ENCODE data around the gene FNDC3B. TPM values are rescaled to one million over a fixed set of nuclear protein-coding genes. Genes with fewer than 3 reads are reported as not detected.

Gene FNDC3B
- total and polyA plus RNA-seq, 10 donors = 3.1 to 149 (median 103) TPM

DNA sequence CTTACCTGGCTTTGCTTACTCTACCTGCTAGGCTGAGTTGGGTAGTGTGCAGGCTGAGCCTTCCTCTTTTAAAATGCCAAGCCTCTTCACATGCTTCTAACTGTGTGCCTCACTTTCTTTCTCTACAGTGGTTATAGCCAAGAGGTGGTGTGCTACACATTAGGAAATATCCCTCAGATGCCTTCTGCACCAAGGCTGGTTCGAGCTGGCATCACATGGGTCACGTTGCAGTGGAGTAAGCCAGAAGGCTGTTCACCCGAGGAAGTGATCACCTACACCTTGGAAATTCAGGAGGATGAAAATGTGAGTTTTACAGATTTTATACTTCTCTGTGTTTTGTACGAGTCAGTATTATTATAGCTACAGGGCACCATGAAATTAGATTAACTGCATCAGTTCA, 291.0 kb downstream of the FNDC3B start:
- Histone ChIP-seq H3K27me3 (replicated peaks in 1 of 7) (no peaks in the 10 kb centered on the region), H3K4me1 (peaks cover 0 to 8% (median 4%) of the 10 kb centered on the region in 6 donors), H3K9me3 (no peaks in the 10 kb centered on the region), H3K4me3 (no peak overlapping the region), H3K27ac (no peak overlapping the region), H3K36me3 (peaks cover 0 to 98% (median 25%) of the 10 kb centered on the region in 6 donors)
- intact Hi-C loops (cut with DNase I; ENCODE audit: low total_unique reads) = loop anchor here (5.0 kb wide), 1 partner anchor 337 kb away; no protein-coding TSS in a partner anchor
- 86 to 94% (median 91%) methylated on average over 4 of the region's 4 CpGs for WGBS, 5 donors
- DNase-seq = no peak
- no peak for TF ChIP-seq POLR2A (IDR thresholded peaks at IDR 0.05)
- no peak for TF ChIP-seq POLR2AphosphoS5 (IDR thresholded peaks at IDR 0.05)
- TF ChIP-seq, protein P1, sequence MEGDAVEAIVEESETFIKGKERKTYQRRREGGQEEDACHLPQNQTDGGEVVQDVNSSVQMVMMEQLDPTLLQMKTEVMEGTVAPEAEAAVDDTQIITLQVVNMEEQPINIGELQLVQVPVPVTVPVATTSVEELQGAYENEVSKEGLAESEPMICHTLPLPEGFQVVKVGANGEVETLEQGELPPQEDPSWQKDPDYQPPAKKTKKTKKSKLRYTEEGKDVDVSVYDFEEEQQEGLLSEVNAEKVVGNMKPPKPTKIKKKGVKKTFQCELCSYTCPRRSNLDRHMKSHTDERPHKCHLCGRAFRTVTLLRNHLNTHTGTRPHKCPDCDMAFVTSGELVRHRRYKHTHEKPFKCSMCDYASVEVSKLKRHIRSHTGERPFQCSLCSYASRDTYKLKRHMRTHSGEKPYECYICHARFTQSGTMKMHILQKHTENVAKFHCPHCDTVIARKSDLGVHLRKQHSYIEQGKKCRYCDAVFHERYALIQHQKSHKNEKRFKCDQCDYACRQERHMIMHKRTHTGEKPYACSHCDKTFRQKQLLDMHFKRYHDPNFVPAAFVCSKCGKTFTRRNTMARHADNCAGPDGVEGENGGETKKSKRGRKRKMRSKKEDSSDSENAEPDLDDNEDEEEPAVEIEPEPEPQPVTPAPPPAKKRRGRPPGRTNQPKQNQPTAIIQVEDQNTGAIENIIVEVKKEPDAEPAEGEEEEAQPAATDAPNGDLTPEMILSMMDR (IDR thresholded peaks at IDR 0.05 in 8 of 11, conservative IDR thresholded peaks at IDR 0.05 in 3 of 11) = no peak

DNA sequence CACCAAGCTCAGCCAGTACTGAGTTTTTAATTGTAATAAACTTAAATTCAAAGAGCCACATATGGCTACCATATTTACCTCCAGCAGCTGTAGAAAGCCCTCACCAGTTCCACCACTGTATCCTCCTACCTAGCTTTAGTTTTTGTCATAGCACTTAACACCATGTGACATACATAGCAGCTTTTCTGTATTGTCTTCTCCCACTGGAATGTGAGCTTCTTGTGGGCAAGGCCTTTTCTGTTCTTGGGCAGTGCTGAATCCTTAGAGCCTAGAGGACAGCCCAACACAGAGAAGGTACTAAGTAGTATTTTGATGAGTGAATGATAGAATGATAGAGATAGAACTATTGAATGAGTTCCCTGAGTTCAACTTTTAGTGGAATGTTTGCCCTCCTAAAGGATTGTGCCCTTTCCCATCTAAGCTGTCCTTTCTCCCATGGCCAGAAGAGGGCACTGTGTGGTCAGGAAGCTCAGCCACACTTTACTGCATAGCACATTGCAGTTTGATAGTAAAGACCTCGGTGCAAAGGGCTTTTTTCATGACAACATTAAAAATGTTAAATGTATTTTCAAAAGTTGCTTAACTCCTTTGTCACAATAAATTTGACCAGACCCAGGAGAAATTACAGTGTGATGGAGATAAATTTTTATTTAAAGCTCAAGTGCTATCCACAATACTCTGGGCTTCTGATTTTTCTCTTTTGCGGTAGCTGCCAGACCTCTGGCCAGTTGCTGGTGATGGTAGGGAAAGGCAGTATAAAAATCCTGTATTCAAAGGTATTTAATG, 293.1 kb downstream of the FNDC3B start:
- WGBS, 5 donors = 48 to 56% (median 54%) methylated on average over 2 of the region's 2 CpGs
- peak in 1 of 3 donors; percentile 58 for TF ChIP-seq POLR2AphosphoS5 (IDR thresholded peaks at IDR 0.05)
- TF ChIP-seq, protein P1 (IDR thresholded peaks at IDR 0.05 in 8 of 11, conservative IDR thresholded peaks at IDR 0.05 in 3 of 11) = peak; percentile 71 to 92 (median 89)
- no peak for TF ChIP-seq POLR2A (IDR thresholded peaks at IDR 0.05)
- H3K27me3 ChIP-seq (replicated peaks in 1 of 7) = no peaks in the 10 kb centered on the region
- no peak overlapping the region for H3K4me3 ChIP-seq
- DNase-seq = no peak
- peaks cover 0 to 98% (median 28%) of the 10 kb centered on the region in 6 donors for H3K36me3 ChIP-seq
- peak overlapping the region in 3 of 8 donors; percentile 22 to 36 (median 24) for H3K27ac ChIP-seq
- H3K9me3 ChIP-seq = no peaks in the 10 kb centered on the region
- intact Hi-C loops (cut with DNase I; ENCODE audit: low total_unique reads) = loop anchor here (5.0 kb wide), 1 partner anchor 335 kb away; no protein-coding TSS in a partner anchor
- H3K4me1 ChIP-seq = peaks cover 0 to 8% (median 4%) of the 10 kb centered on the region in 6 donors

DNA sequence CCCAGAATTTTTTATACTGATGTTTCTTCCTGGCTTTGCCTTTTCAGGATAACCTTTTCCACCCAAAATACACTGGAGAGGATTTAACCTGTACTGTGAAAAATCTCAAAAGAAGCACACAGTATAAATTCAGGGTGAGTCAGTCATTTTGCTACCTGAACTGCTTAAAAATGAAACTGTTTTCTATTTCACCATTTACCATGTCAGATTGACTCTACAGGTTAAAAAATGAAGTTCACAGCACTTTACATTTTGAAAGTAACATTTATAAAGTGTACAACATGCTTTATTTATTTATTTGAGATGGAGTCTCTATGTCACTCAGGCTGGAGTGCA, 293.6 kb downstream of the FNDC3B start:
- TF ChIP-seq, protein P1 (IDR thresholded peaks at IDR 0.05 in 8 of 11, conservative IDR thresholded peaks at IDR 0.05 in 3 of 11) = no peak
- no peak for TF ChIP-seq POLR2A (IDR thresholded peaks at IDR 0.05)
- no peak for TF ChIP-seq POLR2AphosphoS5 (IDR thresholded peaks at IDR 0.05)
- Histone ChIP-seq H3K4me1 (peaks cover 0 to 8% (median 4%) of the 10 kb centered on the region in 6 donors), H3K27me3 (replicated peaks in 1 of 7) (no peaks in the 10 kb centered on the region), H3K36me3 (peaks cover 0 to 98% (median 30%) of the 10 kb centered on the region in 6 donors), H3K27ac (peak overlapping the region in 1 of 8 donors; percentile 22), H3K9me3 (no peaks in the 10 kb centered on the region), H3K4me3 (no peak overlapping the region)
- intact Hi-C loops (cut with DNase I; ENCODE audit: low total_unique reads) = loop anchor here (5.0 kb wide), 1 partner anchor 334 kb away; no protein-coding TSS in a partner anchor
- DNase-seq = no peak
